IMR-90 (cell line): ENCODE data around the gene PSMA6.

Source experiments
- CEBPB ChIP-seq: IDR thresholded peaks from 2 replicates; pipeline ENCODE4 v1.6.1; 2012; ENCODE audit warnings: low read depth, low read length, improper control_type of control experiment
- POLR2A ChIP-seq: IDR thresholded peaks from 2 replicates; pipeline ENCODE4 v1.6.1; 2012; ENCODE audit warnings: mild to moderate bottlenecking, low read depth, low read length
- TF ChIP-seq, protein P1 (sequence below): conservative IDR thresholded peaks from 2 replicates; pipeline ENCODE4 v1.5.1; 2012; ENCODE audit warnings: mild to moderate bottlenecking, low read depth, low read length, improper control_type of control experiment

- TF ChIP-seq POLR2A: no peak
- TF ChIP-seq CEBPB: no peak
- TF ChIP-seq, protein P1, sequence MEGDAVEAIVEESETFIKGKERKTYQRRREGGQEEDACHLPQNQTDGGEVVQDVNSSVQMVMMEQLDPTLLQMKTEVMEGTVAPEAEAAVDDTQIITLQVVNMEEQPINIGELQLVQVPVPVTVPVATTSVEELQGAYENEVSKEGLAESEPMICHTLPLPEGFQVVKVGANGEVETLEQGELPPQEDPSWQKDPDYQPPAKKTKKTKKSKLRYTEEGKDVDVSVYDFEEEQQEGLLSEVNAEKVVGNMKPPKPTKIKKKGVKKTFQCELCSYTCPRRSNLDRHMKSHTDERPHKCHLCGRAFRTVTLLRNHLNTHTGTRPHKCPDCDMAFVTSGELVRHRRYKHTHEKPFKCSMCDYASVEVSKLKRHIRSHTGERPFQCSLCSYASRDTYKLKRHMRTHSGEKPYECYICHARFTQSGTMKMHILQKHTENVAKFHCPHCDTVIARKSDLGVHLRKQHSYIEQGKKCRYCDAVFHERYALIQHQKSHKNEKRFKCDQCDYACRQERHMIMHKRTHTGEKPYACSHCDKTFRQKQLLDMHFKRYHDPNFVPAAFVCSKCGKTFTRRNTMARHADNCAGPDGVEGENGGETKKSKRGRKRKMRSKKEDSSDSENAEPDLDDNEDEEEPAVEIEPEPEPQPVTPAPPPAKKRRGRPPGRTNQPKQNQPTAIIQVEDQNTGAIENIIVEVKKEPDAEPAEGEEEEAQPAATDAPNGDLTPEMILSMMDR: no peak
Measured at GRCh38 chr14:35366521-35366976, 74.4 kb downstream of the PSMA6 start.
